Cardiac atrium fibroblast (primary cell): ENCODE results near the gene SNED1. TPM values are rescaled to one million over a fixed set of nuclear protein-coding genes. Genes with fewer than 3 reads are reported as not detected.

Experiments used
- total RNA-seq: library from RNA; depleted of rRNA; stranded (reverse); fragments of >200 nt; gene quantifications from 2 replicates; pipeline ENCODE4 v1.2.3, GENCODE V29; 2015

SNED1 gene
- total RNA-seq, result 38.1 and 84.5 TPM in 2 replicates

GRCh38 chr2:240997856-240998705 lies at the start of gene SNED1:
TSS of gene SNED1 (plus strand) at chr2:240998618. CDS start at chr2:240998838, 220 bp downstream.

GRCh38 chr2:241102239-241102803 lies 103.9 kb downstream of the SNED1 start, which contains the start of gene MTERF4:
TSS of gene MTERF4 (minus strand) at chr2:241102287. CDS start at chr2:241102273, 14 bp downstream.

Other genes starting within 250 kb of the SNED1 start
- gene KIF1A, start 178.4 kb upstream of the SNED1 start, total RNA-seq, result not detected in 2 replicates
- not detected in 2 replicates for gene AGXT, start 129.8 kb upstream of the SNED1 start, total RNA-seq
- gene MAB21L4, start 102.5 kb upstream of the SNED1 start, total RNA-seq, result not detected in 2 replicates
- 1.8 TPM in 1 of 2 replicates, not detected in the other for gene CROCC2, start 92.3 kb upstream of the SNED1 start, total RNA-seq
- gene MTERF4, start 103.7 kb downstream of the SNED1 start, total RNA-seq, result 16.5 and 26.4 TPM in 2 replicates
- gene PASK, start 150.9 kb downstream of the SNED1 start, total RNA-seq, result 0.54 and 1.9 TPM in 2 replicates
- 63.9 and 77.3 TPM in 2 replicates for gene PPP1R7, start 151.8 kb downstream of the SNED1 start, total RNA-seq
- 1.6 and 2.0 TPM in 2 replicates for gene ANO7, start 190.1 kb downstream of the SNED1 start, total RNA-seq